ENCODE results near the gene ZNF408. TPM values are rescaled to one million over a fixed set of nuclear protein-coding genes. Genes with fewer than 3 reads are reported as not detected.

The ZNF408 gene
- total and polyA plus RNA-seq, 2 of the 13 experiments (the other 11 are each of a cell fraction or from before 2014, with no cell fraction given), result 11.2 to 12.5 TPM

DNA sequence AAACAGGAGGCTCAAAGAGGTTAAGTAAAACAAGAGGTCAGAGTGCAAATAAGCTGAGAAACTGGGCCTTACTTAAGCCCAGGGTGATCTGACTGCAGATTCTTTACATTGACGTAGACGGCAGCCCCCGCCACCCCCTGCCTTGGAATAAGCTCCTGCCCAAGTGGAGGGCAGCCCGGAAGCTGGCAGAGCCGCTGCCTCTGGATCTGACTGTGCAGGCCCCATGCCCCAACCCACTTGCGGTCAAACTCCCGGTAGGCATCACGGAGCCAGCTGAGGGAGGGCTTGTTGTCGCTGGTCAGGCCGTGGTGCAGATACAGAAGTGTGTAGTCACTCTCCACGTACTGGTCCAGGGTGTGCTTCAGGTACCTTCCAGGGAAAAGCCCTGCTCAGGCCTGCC lies 19.0 kb upstream of the ZNF408 start:
- H3K9me3 ChIP-seq (ENCODE audit: low read length), result no peaks in the 10 kb centered on the region
- H3K4me2 ChIP-seq (ENCODE audit: low read depth, low read length), result no peak overlapping the region
- H3K9ac ChIP-seq (ENCODE audit: insufficient read depth, low read depth, low read length), result no peak overlapping the region
- TF ChIP-seq, protein P1, sequence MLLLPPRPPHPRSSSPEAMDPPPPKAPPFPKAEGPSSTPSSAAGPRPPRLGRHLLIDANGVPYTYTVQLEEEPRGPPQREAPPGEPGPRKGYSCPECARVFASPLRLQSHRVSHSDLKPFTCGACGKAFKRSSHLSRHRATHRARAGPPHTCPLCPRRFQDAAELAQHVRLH (CRISPR knock-in tag; IDR thresholded peaks at IDR 0.05; ENCODE audit: borderline replicate concordance, low read depth), result no peak
- no peak for TF ChIP-seq NR2F2 (IDR thresholded peaks at IDR 0.05; ENCODE audit: borderline replicate concordance, low read depth)
- no peak for TF ChIP-seq ZNF326 (CRISPR knock-in tag; IDR thresholded peaks at IDR 0.05; ENCODE audit: borderline replicate concordance)
- no peak for TF ChIP-seq ISL2 (CRISPR knock-in tag; IDR thresholded peaks at IDR 0.05)
- no peak for TF ChIP-seq ATF1 (CRISPR knock-in tag; IDR thresholded peaks at IDR 0.05)
- no peak for TF ChIP-seq ZFAT (CRISPR knock-in tag; conservative IDR thresholded peaks at IDR 0.05)
- no peak for TF ChIP-seq U2AF2 (IDR thresholded peaks at IDR 0.05; ENCODE audit: low read depth, low read length)
- no peak for TF ChIP-seq ZNF746 (CRISPR knock-in tag; IDR thresholded peaks at IDR 0.05)
- no peak for TF ChIP-seq ZNF468 (CRISPR knock-in tag; IDR thresholded peaks at IDR 0.05)
- TF ChIP-seq ZNF841 (CRISPR knock-in tag; IDR thresholded peaks at IDR 0.05; ENCODE audit: borderline replicate concordance), result no peak
- TF ChIP-seq ZNF451 (CRISPR knock-in tag; IDR thresholded peaks at IDR 0.05), result no peak
- TF ChIP-seq, protein P2, sequence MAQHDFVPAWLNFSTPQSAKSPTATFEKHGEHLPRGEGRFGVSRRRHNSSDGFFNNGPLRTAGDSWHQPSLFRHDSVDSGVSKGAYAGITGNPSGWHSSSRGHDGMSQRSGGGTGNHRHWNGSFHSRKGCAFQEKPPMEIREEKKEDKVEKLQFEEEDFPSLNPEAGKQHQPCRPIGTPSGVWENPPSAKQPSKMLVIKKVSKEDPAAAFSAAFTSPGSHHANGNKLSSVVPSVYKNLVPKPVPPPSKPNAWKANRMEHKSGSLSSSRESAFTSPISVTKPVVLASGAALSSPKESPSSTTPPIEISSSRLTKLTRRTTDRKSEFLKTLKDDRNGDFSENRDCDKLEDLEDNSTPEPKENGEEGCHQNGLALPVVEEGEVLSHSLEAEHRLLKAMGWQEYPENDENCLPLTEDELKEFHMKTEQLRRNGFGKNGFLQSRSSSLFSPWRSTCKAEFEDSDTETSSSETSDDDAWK (CRISPR knock-in tag; IDR thresholded peaks at IDR 0.05), result no peak
- no peak for TF ChIP-seq ZNF337 (CRISPR knock-in tag; IDR thresholded peaks at IDR 0.05; ENCODE audit: borderline replicate concordance, low read depth)
- TF ChIP-seq ZSCAN30 (CRISPR knock-in tag; IDR thresholded peaks at IDR 0.05), result no peak
- no peak for TF ChIP-seq SMC3 (IDR thresholded peaks at IDR 0.05; ENCODE audit: low read length)
- TF ChIP-seq ZZZ3 (CRISPR knock-in tag; IDR thresholded peaks at IDR 0.05; ENCODE audit: borderline replicate concordance), result no peak
- TF ChIP-seq ZNF510 (CRISPR knock-in tag; IDR thresholded peaks at IDR 0.05; ENCODE audit: low read depth), result no peak
- DNase-seq (ENCODE audit: low spot score), result no peak
- no peak for ATAC-seq
- 96% methylated on average over 4 of the region's 11 CpGs for WGBS (ENCODE audit: low lambda C conversion rate)
- H3K79me2 ChIP-seq (ENCODE audit: insufficient read depth, low read length), result no peaks in the 10 kb centered on the region
- ChIA-PET CTCF (ENCODE audit: low intra/inter-chr PET ratio, low total read pairs) (no interaction called here), POLR2A (no interaction called here)
- H4K20me1 ChIP-seq (ENCODE audit: insufficient read depth, low read length), result no peaks in the 10 kb centered on the region
- H2AFZ ChIP-seq (ENCODE audit: low read length), result no peak overlapping the region
- no peaks in the 10 kb centered on the region for H3K27me3 ChIP-seq (ENCODE audit: control insufficient read depth in 1 of 2, insufficient read depth in 2 of 2, low read length in 2 of 2)
- no peak overlapping the region for H3K27ac ChIP-seq (ENCODE audit: extremely low read length, insufficient read depth, low read length)
- peaks cover 27 to 56% of the 10 kb centered on the region in 2 experiments for H3K36me3 ChIP-seq (replicated peaks in 1 of 2; ENCODE audit: control insufficient read depth in 1 of 2, insufficient read depth in 2 of 2, low read length in 2 of 2)
- intact Hi-C loops (cut with micrococcal nuclease; ENCODE audit: unreplicated experiment) (no loop called here), in situ Hi-C loops (cut with HindIII; ENCODE audit: extremely low pct_ligation_motif_present, low pct_unique_long_range_greater_than_20kb) (no loop called here)
- no peak for FAIRE-seq
- no peak overlapping the region for H3K4me3 ChIP-seq (replicated peaks in 1 of 3; ENCODE audit: insufficient read depth in 1 of 3, low read depth in 2 of 3, low read length in 3 of 3)
- H3K4me1 ChIP-seq (ENCODE audit: insufficient read depth, low read length), result no peaks in the 10 kb centered on the region
- no TSS peak for BruUV-seq (replicated peaks)
